NCI-H748 treated with DMSO at 0.1 percent for 48 hours (cell line): ENCODE measurements around the gene HP1BP3.

Experiments
- DNase-seq: peaks from one replicate; lab custom pipeline; 2025; lab: John Stamatoyannopoulos, UW

The HP1BP3 gene

DNA sequence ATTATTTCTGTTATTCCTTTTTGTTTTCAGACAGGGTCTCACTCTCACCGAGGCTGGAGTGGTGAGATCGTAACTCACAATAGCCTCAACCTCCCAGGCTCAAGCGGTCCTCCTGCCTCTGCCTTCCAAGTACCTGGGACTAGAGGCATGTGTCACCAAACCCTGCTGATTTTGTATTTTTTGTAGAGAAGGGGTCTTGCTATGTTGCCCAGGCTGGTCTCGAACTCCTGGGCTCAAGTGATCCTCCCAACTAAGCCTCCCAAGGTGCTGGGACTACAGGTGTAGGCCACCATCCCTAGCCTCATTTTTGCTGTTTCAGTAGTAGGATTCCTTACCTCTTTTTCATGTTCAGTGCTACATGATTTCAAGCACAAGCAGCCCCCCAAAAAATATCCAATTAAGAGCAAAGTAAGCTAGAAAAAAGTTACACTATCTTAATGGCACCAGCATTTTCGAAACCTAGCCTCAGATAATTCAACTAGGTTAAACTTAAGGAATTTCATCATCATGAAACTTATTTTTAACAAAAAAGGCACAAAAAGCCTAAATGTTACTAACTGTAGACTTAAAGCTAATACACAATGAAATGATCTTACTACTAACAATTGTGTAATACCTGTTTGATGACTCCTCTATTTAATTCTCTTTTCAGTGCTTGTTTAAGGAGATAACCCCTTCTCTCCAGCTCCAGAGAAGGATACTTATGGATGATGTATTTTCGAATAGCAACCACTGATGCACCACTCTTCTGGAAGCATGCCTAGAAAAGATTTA, 16.6 kb downstream of the HP1BP3 start:
- DNase-seq: no peak

DNA sequence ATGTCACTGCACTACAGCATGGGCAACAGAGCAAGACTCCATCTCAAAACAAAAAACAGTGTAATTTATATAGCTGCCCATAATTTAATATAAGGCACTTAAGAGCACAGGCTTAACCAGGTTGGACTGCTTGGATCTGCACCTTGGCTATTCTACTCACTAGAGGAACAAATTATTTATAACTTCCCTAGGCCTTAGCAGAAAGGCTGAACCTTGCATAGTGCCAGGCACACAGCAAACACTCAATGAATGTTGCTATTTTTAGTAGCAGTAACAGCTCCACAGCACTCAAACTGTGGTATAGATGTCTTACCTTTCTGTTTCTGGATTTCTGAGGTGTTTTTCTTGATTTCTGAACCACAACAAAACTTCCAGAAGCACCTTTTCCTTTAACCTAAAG, 19.8 kb downstream of the HP1BP3 start:
- DNase-seq: no peak

DNA sequence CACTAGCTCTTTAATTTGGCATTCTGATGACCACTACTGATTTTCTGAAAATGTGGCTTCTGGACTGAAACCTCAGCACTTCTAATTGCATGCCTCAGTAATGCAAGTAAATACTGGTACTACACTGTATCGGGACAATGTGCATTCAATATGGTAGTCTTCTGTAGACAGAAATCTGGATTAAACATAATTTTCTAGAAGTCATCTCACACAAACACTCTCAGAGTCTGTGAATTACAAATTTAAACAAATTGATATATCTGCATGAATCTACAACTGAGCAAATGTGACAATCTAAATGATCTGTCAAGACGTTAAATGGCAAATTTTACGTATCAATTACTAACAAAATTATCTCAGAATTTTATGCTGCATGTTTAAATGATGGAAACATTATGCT, 23.7 kb downstream of the HP1BP3 start:
- DNase-seq: no peak

DNA sequence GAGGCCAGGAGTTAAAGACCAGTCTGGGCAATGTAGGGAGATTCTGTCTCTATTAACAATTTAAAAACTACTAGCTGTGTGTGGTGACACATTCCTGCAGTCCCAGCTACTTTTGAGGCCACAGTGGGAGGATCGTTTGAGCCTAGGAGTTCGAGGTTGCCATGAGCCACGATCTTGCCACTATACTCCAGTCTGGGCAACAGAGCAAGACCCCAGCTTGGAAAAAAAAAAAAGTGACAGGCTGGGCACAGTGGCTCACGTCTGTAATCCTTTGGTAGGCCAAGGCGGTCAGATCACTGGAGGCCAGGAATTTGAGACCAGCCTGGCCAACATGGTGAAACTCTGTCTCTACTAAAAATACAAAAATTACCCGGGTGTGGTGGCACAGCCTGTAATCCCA, 26.8 kb downstream of the HP1BP3 start:
- DNase-seq: no peak

DNA sequence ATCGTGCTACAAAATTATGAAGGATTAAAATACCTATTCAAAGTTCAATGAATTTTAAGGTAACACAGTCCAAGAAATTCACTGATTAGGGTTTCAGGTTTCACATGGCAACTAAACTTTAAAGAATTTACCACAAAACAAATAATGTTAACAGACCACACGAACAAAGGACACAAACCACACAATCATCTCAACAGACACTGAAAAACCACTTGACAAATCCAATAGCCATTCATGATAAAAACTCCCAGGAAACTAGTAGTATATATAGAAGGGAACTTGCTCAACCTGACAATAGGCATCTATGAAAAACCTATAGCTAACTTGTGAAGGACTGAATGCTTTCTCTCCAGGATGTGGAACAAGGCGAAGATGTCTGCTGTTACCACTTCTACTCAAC, 33.5 kb downstream of the HP1BP3 start:
- DNase-seq: no peak

DNA sequence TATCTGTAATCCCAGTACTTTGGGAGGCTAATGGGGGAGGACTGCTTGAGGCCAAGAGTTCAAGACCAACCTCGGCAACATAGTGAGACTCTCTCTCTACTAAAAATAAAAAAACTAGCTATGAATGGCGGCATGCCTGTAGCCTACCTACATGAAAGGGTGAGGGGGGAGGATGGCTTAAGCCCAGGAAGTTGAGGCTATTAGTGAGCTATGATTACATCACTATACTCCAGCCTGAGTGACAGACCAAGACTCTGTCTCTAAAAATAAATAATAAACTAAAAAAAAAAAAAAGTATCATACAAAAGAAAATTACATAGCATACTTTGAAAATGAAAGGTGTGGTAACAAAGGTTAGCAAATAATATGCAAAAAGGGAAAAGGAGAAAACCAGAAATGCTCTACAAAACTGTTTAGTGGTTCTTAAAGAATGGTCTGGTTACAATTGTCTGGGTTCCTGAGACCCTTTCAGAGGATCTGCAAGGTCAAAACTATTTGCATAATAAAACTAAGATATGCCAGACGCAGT, 35.6 kb downstream of the HP1BP3 start:
- no peak for DNase-seq

DNA sequence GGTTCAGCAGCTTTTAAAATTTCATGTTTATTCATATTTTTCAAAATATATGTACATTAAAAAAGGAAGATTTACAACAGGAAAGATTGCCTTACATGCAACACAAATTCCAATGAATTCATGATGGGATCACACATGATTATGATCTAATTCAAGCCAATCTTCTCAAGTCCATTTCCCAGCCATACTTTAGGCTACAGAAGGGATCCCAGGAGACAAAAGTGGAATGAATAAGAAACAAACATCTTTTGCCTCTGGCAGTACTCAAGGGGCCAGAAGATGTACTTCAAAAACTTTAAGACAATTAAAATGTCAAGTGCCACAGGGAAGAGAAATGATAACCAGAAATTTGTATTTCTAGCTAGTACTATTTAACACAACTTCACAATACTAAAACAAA, 44.4 kb downstream of the HP1BP3 start:
- no peak for DNase-seq

DNA sequence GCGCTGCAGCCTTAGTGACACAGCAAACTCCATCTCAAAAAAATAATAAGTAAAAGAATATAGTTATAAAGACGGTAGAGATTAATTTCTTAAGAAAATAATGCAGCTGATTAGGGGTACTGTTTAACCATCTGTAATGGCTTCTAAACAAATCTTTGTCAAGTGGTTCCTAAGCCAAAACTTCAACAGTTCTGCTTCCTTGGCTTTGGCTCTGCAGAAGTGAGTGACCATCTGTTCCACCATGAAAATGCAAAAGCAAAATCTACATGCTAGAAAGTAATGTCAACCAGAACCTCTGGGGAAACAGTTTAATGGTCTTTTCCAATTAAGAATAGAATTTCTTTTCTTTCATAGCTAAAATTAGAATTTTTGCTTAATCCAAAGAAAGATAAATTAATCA, 46.3 kb downstream of the HP1BP3 start:
- DNase-seq: no peak

DNA sequence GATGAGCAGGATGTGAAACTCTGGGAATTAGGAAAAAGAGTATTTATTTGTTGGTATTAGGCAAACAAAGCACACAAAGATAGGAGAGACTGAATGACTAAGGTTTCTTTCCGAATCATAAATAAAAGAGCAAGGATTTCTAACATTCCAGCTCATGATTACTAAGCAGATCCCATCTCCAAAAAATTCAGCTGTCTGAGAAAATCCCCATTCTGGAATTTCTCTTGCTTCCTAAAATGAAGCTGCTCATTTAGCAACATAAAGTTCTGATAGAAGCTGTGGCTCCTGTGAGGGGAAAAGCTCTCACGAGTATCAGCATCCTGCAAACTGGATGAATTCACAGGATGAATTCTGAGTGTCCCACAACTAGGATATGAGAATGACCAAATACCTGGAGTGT, 47.9 kb downstream of the HP1BP3 start:
- no peak for DNase-seq

DNA sequence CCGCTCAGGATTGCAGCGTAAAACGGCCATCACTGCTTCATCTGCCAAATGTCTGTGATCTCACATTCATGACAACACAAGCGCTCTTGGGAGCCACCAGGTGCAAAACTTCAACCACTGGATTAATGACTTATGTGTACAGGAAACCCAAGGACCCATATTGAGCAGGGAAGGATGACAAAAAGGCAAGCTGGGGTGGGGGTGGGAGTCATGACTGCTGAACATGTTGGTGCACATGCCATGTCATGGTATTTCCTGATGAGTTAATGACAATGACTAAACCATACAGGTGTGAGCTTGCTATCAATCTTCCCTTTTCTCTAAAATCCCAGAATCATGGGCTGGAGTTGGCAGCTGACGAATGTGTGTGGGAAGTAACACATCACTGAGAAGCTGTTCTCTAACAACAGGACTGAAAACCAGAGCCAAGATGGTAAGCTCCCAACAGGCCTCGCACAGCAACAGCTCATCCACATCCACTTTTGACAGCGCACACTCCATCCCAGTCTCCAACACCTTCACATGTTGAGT, 51.5 kb downstream of the HP1BP3 start:
- no peak for DNase-seq

DNA sequence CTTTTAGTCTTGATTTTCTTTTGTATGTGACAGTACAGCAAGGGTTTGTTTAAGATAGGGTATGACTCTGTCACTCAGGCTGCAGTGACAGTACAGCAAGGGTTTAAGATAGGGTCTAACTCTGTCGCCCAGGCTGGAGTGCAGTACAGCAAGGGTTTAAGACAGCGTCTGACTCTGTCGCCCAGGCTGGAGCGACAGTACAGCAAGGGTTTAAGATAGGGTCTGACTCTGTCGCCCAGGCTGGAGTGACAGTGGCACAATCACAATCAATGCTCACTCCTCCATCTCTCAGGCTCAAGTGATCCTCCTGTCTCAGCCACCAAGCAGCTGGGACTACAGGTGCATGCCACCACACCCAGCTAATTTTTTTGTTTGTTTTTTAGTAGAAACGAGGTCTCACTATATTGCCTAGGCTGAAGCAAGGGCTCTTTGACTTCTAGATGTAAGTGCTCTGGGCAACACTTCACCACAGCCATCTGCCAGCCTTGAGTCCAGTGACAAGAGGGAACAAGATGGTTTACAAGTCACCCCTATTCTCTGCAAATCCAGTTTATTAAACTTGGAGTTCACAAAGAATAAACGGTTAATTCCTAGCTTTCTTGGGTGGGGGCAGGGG, 53.6 kb downstream of the HP1BP3 start:
- no peak for DNase-seq

DNA sequence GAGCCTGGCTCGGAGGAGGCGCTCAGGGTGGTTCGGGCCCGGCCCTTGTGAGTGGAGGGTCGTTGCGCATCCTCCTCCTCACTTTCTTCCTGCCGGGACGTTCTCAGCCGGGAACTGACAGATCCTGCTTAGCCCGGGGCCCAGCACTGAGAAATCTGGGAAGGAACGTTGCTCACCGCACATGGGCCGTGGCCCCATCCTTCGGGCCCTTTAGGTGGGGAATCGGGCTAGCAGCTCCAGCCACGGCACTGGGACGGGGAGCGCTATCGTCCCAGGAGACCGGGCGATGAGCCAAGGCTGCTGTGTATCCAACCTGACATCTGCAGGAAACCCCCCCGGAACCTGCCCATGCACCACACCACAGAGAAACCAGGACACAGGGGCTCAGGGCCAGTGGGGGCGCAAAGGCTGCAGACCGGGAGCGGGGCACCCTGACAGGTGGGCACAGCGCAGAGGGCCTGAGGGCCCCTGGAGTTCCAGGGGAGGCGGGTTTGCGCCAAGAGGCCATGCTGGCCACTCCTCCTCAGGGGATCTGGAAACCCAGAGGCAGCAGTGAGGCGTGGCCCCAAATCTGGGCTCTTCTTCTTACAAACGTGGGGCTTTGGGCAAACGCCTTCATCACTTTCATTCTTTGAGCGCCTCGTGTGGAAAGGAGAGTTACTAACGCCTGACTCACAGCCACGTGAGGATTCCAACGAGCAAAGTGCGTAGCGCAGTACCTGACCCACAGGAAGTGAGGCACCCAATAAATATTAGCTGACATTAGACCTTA, 54.3 kb downstream of the HP1BP3 start, which contains the start of gene SH2D5:
Gene SH2D5 (minus strand): TSS at position 116 of the 772 bp plus-strand sequence. CDS start 4,659 bp downstream, outside the sequence.
- peak; percentile 34 for DNase-seq

DNA sequence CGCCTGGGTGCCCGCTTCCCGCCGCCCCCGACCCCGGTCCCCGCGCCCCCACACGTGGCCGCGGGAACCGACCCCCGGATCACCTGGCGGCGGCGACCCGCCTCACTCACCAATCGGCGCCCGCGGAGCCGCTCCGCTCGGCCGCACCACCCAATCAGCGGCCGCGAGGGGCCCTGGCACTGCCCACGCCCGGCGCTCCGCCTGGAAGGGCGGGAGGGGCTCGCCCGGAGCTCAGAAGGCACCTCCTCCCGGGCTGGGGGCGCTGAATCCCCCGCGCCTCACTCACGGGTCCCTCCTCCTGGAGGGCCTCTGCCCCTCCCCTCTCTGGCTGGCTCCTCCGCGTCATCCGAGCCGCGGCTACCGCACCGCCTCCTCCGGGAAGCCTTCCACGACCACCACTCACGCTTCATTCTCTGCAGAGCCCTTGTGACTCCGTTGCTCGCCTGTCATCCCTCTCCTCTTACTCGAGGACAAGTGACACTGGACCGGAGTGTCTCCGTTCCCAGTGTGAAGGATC, 55.0 kb downstream of the HP1BP3 start:
- DNase-seq: peak; percentile 15

DNA sequence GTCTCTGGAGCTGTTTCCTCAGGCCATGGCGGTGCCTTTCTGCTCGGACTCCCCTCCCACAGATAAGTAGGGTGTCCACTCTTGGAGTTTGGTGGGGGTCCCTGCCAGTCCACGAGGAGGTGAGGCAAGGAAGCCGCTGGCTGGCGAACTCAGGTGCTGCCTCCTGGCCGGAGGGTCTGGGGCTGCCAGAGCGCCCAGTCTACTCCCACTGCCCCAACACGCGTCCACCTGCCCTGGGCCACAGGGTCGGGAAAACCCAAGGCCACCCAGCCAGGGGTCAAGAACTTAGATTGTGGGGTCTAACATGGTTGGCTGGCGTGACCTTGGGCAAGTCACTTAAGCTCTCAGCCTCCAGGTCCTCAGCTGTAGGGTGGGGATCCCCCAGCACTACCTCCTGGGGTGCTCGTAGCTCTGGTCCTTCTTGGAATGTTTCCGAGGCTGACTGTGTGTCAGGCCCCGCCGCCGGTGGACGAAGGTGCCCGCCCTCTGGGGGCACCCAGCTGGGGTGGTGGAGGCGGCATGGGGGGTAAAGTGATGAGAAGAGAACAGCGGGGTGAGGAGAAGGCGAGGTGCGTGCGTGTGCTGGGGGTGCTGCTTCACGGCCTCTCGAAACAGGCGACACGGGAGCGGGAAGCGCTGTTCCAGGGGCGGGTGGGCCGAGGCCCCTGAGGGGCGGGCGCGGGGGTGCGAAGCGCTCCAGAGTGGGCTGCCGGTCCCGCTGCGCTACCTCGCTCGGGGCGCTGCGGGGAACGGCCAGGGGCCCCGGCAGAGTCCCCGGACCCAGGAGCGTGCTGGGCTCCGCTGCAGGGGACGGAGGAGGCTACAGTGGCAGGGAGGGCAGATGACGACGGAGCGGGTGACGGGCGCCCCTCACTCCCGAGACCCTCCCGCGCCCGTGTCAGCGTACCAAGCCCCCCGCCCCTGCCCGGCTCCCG, 55.8 kb downstream of the HP1BP3 start:
- DNase-seq: no peak

DNA sequence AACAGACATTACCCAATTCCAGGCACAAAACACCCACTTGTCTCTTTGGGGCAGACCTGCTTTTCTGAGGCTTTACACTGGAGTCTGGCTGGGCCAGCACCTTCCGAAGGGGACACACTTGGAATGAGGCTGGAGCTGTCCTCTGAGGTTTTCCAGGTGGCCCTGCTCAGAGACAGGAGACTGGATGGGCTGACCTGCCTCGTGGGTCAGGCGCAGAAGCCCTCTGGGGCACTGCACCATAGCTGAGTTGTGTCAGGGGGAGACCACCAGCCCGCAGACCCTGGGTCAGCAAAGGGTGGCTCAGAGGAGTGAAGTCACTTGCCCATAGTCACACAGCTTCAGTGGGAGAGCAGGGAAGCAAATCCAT, 56.4 kb downstream of the HP1BP3 start:
- no peak for DNase-seq

DNA sequence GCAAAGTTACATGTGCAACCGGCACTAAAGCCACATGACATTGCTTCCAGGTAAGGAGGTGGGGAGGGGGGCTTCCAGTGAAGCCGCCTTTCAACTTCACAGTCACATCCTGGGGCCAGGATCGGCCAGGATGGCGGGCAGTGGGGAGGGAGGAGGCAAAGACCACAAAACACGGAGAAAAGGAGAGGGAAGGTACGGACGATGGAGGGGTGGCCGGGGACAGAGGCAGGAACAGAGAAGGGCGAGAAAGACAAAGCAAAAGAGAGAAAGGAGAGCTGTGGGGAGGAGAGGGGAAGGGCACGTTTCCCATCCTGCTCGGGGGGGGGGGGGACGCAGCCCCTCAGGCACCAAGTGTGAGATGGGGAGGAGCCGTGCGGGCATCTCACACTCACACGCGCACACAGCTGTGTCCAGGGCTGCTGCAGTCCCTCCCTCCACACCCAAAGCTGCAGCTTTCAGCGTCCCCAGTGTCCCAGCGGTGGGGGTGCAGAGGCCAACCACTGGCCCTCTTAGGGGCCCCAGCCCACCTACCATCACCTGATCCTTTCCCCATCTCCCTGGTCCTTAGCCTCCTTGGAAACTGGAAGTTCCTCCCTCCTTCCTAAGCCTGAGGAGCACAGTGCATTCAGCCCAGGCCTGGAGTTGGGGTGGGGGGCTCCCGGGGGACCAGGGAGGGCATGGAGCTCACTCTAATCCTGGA, 57.0 kb downstream of the HP1BP3 start:
- no peak for DNase-seq

DNA sequence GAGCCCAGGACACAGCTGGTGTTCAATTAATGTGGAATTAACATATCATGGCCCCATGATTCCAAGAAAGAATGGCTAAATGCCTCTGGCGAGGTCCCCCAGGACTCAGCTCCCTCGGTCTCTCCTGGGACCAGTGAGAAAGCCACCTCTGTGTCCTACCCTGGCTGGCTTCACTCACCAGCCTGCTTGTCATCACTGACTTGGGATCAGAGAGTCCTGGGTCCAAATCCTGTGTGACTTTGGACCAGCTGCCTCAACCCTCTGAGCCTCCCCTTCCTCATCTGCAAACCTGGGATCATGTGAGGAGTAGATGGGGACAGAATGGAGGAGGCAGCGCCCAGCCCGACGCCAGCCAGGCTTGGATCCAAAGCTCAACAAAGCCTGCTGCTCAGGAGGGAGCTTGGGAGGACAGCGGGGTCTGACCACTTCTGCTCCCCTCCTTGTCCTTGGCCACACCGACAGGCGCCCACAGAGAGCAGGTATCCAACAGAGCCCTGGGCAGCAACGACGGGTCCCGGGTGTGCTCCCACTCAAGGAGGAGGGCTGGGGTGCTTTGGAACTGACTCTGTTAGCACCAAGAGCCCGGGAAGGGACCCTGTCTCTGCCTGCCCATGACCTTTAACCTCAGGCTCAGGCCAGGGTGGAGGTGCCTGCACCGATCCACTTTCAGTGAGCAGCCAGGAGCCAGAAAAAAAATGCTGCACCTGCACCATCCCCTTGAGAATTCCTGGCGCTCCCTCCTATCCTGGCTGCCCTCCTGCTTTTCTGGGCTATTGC, 57.8 kb downstream of the HP1BP3 start:
- DNase-seq: no peak

DNA sequence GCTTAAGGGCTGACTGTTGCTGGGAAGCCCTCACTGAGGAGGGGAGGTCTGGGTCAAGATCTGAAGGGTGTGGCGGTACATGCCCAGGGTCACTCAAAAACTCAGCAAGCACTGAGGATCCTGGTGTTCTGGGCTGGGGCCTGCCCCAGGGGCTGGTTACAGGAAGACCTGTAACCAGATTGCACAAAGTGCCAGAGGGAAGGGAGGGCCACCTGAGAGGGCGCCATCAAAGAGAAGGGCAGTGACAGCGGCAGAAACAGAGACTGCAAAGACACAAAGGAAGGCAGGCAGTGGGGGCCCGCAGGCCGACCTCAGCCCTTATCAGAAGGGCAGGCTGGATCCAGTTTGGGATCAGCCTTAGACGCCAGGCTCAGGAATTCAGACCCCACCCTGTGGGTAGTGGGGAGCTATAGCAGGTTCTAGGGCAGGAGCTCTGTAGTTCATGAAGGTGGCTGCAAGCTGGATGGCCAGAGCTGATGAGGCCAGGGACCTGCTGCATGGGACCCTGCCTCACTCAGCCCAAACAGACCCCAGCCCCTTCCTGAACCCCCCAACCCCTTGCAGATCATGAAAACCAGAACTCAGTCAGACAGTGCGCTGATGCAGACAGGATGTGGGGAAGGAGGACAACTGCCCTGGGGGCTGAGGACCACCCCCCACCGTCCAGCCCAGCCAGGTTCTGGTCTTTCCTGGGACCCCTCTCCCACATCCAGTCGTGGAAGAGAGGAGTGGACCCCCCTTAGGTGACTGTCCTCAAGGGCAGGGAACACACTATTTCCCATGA, 58.5 kb downstream of the HP1BP3 start:
- DNase-seq: no peak

DNA sequence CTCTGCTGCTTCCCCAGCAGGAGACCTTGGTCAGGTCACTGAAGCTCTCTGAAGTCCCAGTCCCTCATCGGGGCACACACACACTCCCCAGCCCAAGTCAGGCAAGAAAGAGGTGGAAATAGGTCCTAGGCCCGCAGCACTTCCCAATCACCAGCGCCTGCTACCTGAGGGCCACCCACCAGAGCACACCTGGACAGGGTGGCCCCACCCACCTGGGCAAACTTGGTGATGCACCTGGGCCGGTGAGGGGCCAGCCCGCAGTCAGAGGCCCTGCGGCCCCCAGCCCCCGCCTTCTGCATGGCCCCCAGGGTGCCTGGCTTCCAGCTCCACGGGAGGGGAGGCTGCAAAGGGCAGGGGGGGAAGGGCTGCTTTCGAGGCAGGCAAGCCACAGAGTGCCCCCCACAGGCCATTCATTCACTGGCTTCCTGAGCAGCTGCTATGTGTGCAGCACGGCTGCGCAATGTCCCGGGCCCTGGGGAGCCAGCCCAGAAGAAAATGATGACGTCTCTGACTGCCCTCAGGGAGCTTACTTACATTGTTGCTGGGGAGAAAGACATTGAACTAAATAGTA, 59.3 kb downstream of the HP1BP3 start:
- no peak for DNase-seq
